NCI-H460 (cell line): ENCODE measurements around the gene FLNA. TPM values are rescaled to one million over a fixed set of nuclear protein-coding genes. Genes with fewer than 3 reads are reported as not detected.
"Not testable (repeated sequence)": the region's sequence is repeated elsewhere in the genome, so short reads cannot be mapped to it uniquely, and the experiment has no call there.

Experiments used
- DNase-seq: peaks from one replicate; pipeline ENCODE4 v3.0.0-alpha.2; 2016; ENCODE audit warnings: low read depth; ENCODE audit errors: extremely low read depth
- polyA plus RNA-seq: library from polyadenylated mRNA; depleted of rRNA; stranded (reverse); fragments of >200 nt; gene quantifications from 2 replicates; pipeline ENCODE4 v1.2.3, GENCODE V29; 2014; cell fraction: nucleus; rRNA removed
- total RNA-seq: library from RNA; depleted of rRNA; stranded (reverse); fragments of >200 nt; shearing (Covaris generic); gene quantifications from 2 replicates; pipeline ENCODE4 v1.2.3, GENCODE V29; 2014; rRNA removed

The FLNA gene
- total RNA-seq: 901 and 1,031 TPM in 2 replicates
- 755 and 1,079 TPM in 2 replicates for polyA plus RNA-seq

- DNase-seq: no peak
These were observed at the start of gene FLNA for GRCh38 chrX:154374313-154375155. FLNA (minus strand) TSS chrX:154374634; CDS start chrX:154371245, 3,389 bp downstream.

- no peak for DNase-seq
These were observed 45.9 kb upstream of the FLNA start for GRCh38 chrX:154420402-154420756.

- no peak for DNase-seq
These were observed 45.4 kb upstream of the FLNA start for GRCh38 chrX:154419688-154420401.

- no peak for DNase-seq
These were observed 44.8 kb upstream of the FLNA start for GRCh38 chrX:154419189-154419588.

GRCh38 chrX:154417157-154417556 is 42.7 kb upstream of the FLNA start:
- no peak for DNase-seq

- DNase-seq: no peak
These were observed 38.7 kb upstream of the FLNA start for GRCh38 chrX:154413142-154413541.

GRCh38 chrX:154412468-154412867 is 38.0 kb upstream of the FLNA start:
- no peak for DNase-seq

- DNase-seq: no peak
These were observed 37.5 kb upstream of the FLNA start for GRCh38 chrX:154411981-154412340.

GRCh38 chrX:154409222-154409871 is 34.9 kb upstream of the FLNA start, which contains the start of gene DNASE1L1:
DNASE1L1 (minus strand) TSS chrX:154409254; CDS start chrX:154405568, 3,686 bp downstream.
- peak; percentile 84 for DNase-seq

- no peak for DNase-seq
These were observed 34.3 kb upstream of the FLNA start for GRCh38 chrX:154408659-154409221.

- no peak for DNase-seq
These were observed 30.3 kb upstream of the FLNA start for GRCh38 chrX:154404625-154405192.

GRCh38 chrX:154403858-154404257 is 29.4 kb upstream of the FLNA start:
- no peak for DNase-seq

- no peak for DNase-seq
These were observed 28.8 kb upstream of the FLNA start for GRCh38 chrX:154403192-154403591.

GRCh38 chrX:154402622-154403127 is 28.2 kb upstream of the FLNA start:
- no peak for DNase-seq

- no peak for DNase-seq
These were observed 27.6 kb upstream of the FLNA start for GRCh38 chrX:154401918-154402621.

GRCh38 chrX:154401045-154401799 is 26.8 kb upstream of the FLNA start:
- DNase-seq: peak; percentile 49

GRCh38 chrX:154400369-154400817 is 26.0 kb upstream of the FLNA start:
- not testable (repeated sequence) for DNase-seq

- no peak for DNase-seq
These were observed 25.3 kb upstream of the FLNA start for GRCh38 chrX:154399527-154400368.
